Testis (tissue), 2 donors: ENCODE results near the gene FCER1G.

Experiments used
- CTCF ChIP-seq, 3 experiments: fragments of 450-650 bp in 2 of 3; fragments of 200-600 bp in 1 of 3; sonication (generic) in 1 of 3; IDR thresholded peaks; one replicate each; pipeline ENCODE4 v1.5.1; 2016 to 2019; ENCODE audit warnings: antibody characterized with exemption in 3 of 3, mild to moderate bottlenecking in 2 of 3, moderate library complexity in 1 of 3
- POLR2A ChIP-seq: fragments of 450-650 bp; IDR thresholded peaks from one replicate; pipeline ENCODE4 v1.6.1; 2017; ENCODE audit warnings: antibody characterized with exemption, mild to moderate bottlenecking, moderate library complexity

- no peak for TF ChIP-seq CTCF (IDR thresholded peaks at IDR 0.05)
- no peak for TF ChIP-seq POLR2A
Measured at GRCh38 chr1:161265305-161265704, 50.2 kb downstream of the FCER1G start.
